BJ (cell line): Measurements from ENCODE around the gene DZIP1L. TPM values are rescaled to one million over a fixed set of nuclear protein-coding genes. Genes with fewer than 3 reads are reported as not detected.
A peak's percentile ranks its signal among the peaks of the same experiment; 100 is the strongest.

Experiments
- CTCF ChIA-PET: fragments of 350-600 bp; formaldehyde crosslinking; extraction: SDS; loops from one replicate; lab custom pipeline; 2021; ENCODE audit warnings: antibody characterized with exemption, inconsistent platforms; lab: Yijun Ruan, JAX
- POLR2A ChIA-PET: fragments of 300-600 bp; sonication (Branson Sonifier 250); formaldehyde crosslinking; extraction: SDS; loops from one replicate; lab custom pipeline; 2021; ENCODE audit warnings: antibody characterized with exemption; lab: Charles Lee
- DNase-seq: peaks from one replicate; pipeline ENCODE4 v3.0.0-alpha.2; 2011; ENCODE audit warnings: low read depth
- H3K27me3 ChIP-seq: 2 replicates; pipeline ENCODE4 v1.6.0; 2011; ENCODE audit warnings: low read length; ENCODE audit not compliant: control insufficient read depth, insufficient read depth
- H3K36me3 ChIP-seq: 2 replicates; pipeline ENCODE4 v1.5.1; 2011; ENCODE audit warnings: low read length; ENCODE audit not compliant: control insufficient read depth, insufficient read depth
- H3K4me3 ChIP-seq: 2 replicates; pipeline ENCODE4 v1.5.1; 2011; ENCODE audit warnings: low read depth, mild to moderate bottlenecking, control low read depth, low read length
- polyA plus RNA-seq: library from polyadenylated mRNA; depleted of rRNA; stranded (reverse); fragments of >200 nt; gene quantifications from 2 replicates; pipeline ENCODE4 v1.2.3, GENCODE V29; 2011
- TF ChIP-seq, protein P1 (sequence below): IDR thresholded peaks from 2 replicates; pipeline ENCODE4 v1.5.1; 2011; ENCODE audit warnings: low read depth, mild to moderate bottlenecking, control low read depth, inconsistent platforms, low read length, moderate library complexity; ENCODE audit not compliant: insufficient read depth

The DZIP1L gene
- polyA plus RNA-seq, 1 experiment, result 12.7 TPM

DNA sequence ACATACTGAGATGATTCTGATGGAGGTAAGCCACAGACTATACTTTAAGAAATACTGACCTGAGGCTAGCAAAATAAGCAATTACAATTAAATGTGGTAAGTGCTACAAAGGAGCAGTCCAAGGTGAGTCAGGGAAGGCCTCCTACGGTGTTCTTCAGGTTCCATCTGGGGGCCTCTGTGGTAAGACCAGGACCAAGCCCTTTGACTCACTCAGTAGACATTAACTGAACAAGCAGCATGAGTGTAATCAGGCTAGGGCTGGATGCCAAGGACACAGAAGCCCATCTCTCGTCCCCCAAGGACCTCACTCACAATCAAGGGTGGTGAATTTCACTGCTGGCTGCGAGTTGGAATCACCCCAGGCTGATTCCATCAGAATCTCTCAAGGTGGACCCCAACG is 37.3 kb downstream of the DZIP1L start:
- Histone ChIP-seq H3K27me3 (no peaks in the 10 kb centered on the region), H3K36me3 (peaks cover 3% of the 10 kb centered on the region), H3K4me3 (no peak overlapping the region)
- no peak for DNase-seq
- TF ChIP-seq, protein P1, sequence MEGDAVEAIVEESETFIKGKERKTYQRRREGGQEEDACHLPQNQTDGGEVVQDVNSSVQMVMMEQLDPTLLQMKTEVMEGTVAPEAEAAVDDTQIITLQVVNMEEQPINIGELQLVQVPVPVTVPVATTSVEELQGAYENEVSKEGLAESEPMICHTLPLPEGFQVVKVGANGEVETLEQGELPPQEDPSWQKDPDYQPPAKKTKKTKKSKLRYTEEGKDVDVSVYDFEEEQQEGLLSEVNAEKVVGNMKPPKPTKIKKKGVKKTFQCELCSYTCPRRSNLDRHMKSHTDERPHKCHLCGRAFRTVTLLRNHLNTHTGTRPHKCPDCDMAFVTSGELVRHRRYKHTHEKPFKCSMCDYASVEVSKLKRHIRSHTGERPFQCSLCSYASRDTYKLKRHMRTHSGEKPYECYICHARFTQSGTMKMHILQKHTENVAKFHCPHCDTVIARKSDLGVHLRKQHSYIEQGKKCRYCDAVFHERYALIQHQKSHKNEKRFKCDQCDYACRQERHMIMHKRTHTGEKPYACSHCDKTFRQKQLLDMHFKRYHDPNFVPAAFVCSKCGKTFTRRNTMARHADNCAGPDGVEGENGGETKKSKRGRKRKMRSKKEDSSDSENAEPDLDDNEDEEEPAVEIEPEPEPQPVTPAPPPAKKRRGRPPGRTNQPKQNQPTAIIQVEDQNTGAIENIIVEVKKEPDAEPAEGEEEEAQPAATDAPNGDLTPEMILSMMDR, result no peak
- ChIA-PET POLR2A (no interaction called here), CTCF (interaction anchor here (1.0 kb wide), 1 partner anchor 28 kb away, joined by 3 read pairs; no protein-coding TSS in a partner anchor)

DNA sequence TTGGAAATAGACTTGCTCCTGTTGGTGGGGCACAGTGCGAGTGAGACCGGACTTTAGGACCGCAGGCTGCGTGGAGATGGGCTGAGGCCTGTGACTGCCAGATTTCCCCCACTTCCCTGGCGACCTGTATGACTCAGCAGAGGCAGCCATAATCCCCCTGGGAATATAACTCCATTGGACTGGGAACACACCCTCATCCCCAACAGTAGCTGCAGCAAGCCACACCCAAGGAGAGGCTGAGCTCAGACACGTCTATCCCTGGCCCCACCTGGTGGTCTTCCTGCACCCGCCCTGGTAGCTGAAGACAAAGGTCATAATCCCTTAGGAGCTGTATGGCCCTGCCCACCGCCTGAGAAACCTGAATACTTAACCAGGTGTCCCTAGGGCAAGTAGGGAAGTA is 42.6 kb downstream of the DZIP1L start:
- CTCF ChIA-PET, result interaction anchor here (17.9 kb wide), 1 partner anchor 49 kb away, joined by 311 read pairs; the partner anchor contains the start of gene DZIP1L
- no peak for DNase-seq
- POLR2A ChIA-PET, result no interaction called here
- Histone ChIP-seq H3K27me3 (no peaks in the 10 kb centered on the region), H3K36me3 (peaks cover 13% of the 10 kb centered on the region), H3K4me3 (no peak overlapping the region)
- TF ChIP-seq, protein P1, result no peak

GRCh38 chr3:138070006-138070405 is 45.4 kb downstream of the DZIP1L start:
- H3K4me3 ChIP-seq, result no peak overlapping the region
- no peaks in the 10 kb centered on the region for H3K27me3 ChIP-seq
- ChIA-PET CTCF (interaction anchor here (0.7 to 17.9 kb wide), 9 partner anchors 10 to 200 kb away, joined by 3 to 311 read pairs (median 4); partner anchors contain the start of gene DZIP1L), POLR2A (no interaction called here)
- H3K36me3 ChIP-seq, result peaks cover 18% of the 10 kb centered on the region
- TF ChIP-seq, protein P1, result no peak
- no peak for DNase-seq

DNA sequence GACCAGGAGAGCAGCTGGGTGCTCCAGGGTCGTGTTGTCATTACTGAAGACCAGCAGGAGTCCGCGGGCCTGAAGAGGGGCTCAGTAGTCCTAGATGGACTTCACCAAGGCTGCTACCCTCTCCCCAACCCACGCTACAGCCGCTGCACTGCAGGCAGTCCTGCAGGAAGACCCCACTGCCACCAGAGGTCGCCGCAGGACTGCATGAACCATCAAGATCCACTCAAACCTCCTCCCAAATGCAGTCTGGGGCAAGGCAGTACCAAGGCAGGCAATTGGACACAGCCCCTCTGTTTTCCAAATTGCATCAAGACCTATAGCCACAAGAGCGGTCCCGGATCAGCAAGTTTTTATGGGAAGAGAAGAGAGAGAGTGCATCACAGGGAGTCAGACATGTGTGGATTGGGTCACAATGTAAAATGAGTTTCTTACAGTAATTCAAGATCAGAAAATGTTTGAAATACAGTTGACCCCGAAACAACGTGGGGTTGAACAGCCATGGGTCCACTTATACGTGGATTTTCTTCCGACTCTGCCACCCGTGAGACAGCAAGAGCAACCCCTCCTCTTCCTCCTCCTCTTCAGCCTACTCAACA is 46.7 kb downstream of the DZIP1L start:
- CTCF ChIA-PET, result interaction anchor here (0.7 to 17.9 kb wide), 12 partner anchors 9 to 202 kb away, joined by 3 to 311 read pairs (median 4); partner anchors contain the start of gene DZIP1L
- TF ChIP-seq, protein P1, result peak; percentile 98

DNA sequence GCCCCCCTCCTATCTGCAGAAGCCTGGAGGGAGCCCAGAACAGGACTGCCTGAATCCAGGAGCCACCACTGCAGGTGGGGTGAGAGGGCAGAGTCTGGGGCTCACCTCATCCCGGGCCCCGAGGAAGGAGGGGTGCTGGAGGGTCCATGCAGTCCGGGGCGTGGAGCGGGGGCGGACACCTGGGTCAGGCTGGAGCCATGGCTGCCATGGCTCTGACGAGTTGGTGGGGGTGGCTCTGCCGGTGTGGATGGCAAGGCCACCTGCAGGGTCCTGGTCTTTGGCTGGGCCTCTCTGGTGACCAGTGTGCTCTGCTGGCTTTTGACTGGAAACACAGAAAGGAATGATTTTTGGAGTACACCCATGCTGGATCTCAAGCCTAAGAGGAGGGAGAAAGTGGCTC is 47.4 kb downstream of the DZIP1L start:
- no peak for DNase-seq
- TF ChIP-seq, protein P1, result no peak
- ChIA-PET CTCF (interaction anchor here (2.7 to 17.9 kb wide), 3 partner anchors 15 to 54 kb away, joined by 8 to 311 read pairs (median 38); partner anchors contain the start of gene DZIP1L), POLR2A (no interaction called here)
- Histone ChIP-seq H3K27me3 (no peaks in the 10 kb centered on the region), H3K4me3 (no peak overlapping the region), H3K36me3 (peaks cover 26% of the 10 kb centered on the region)

More for the DNA sequence above, 46.7 kb downstream of the DZIP1L start:
- no peak for DNase-seq
- POLR2A ChIA-PET, result no interaction called here
- peaks cover 24% of the 10 kb centered on the region for H3K36me3 ChIP-seq
- no peaks in the 10 kb centered on the region for H3K27me3 ChIP-seq
- no peak overlapping the region for H3K4me3 ChIP-seq
